CD14-positive monocyte (primary cell): ENCODE data around the gene FOXN4. TPM values are rescaled to one million over a fixed set of nuclear protein-coding genes. Genes with fewer than 3 reads are reported as not detected.

ENCODE experiments used
- DNase-seq, 3 donors: peaks; one replicate each; pipeline ENCODE4 v3.0.0-alpha.2; 2011 to 2022
- H2AFZ ChIP-seq: 2 replicates; pipeline ENCODE4 v1.6.0; 2012; ENCODE audit warnings: mild to moderate bottlenecking, low read depth, low read length, inconsistent platforms; ENCODE audit not compliant: insufficient read depth, poor library complexity, severe bottlenecking
- H3K27ac ChIP-seq, 2 donors: 1 replicate in 1 of 2; 2 replicates in 1 of 2; pipeline ENCODE4 v1.5.1; 2012 to 2013; ENCODE audit warnings: low read length in 2 of 2, control low read depth in 1 of 2, inconsistent platforms in 1 of 2, low read depth in 1 of 2, mild to moderate bottlenecking in 1 of 2
- H3K27me3 ChIP-seq, 2 donors: one replicate each; pipeline versions ENCODE4 v1.6.0 to v1.6.1; 2011 to 2013; ENCODE audit warnings: low read length in 2 of 2; ENCODE audit not compliant: control insufficient read depth in 2 of 2, insufficient read depth in 2 of 2
- H3K36me3 ChIP-seq, 2 donors: replicated peaks in 1 of 2; 1 replicate in 1 of 2; 2 replicates in 1 of 2; pipeline versions ENCODE4 v1.5.1 to v1.6.1; 2012 to 2013; ENCODE audit warnings: low read length in 2 of 2, control low read depth in 1 of 2, inconsistent platforms in 1 of 2, mild to moderate bottlenecking in 1 of 2; ENCODE audit not compliant: insufficient read depth in 2 of 2, control insufficient read depth in 1 of 2
- H3K4me1 ChIP-seq, 2 donors: 1 replicate in 1 of 2; 2 replicates in 1 of 2; pipeline versions ENCODE4 v1.5.1 to v1.6.1; 2012 to 2013; ENCODE audit warnings: low read length in 2 of 2, control low read depth in 1 of 2, inconsistent platforms in 1 of 2, mild to moderate bottlenecking in 1 of 2, moderate library complexity in 1 of 2; ENCODE audit not compliant: insufficient read depth in 2 of 2, control insufficient read depth in 1 of 2
- H3K4me2 ChIP-seq: replicated peaks from 2 replicates; pipeline ENCODE3; 2012; ENCODE audit warnings: low read length, moderate library complexity, mild to moderate bottlenecking; ENCODE audit not compliant: poor library complexity, severe bottlenecking; ENCODE audit errors: extremely low read depth
- H3K4me3 ChIP-seq, 3 experiments: fragments of 200-600 bp in 1 of 3; sonication (generic) in 1 of 3; replicated peaks in 1 of 3; 1 replicate in 2 of 3; 2 replicates in 1 of 3; pipeline ENCODE4 v1.5.1; 2011 to 2013; ENCODE audit warnings: low read length in 3 of 3, mild to moderate bottlenecking in 3 of 3, control low read depth in 2 of 3, low read depth in 2 of 3, inconsistent platforms in 1 of 3, moderate library complexity in 1 of 3
- H3K79me2 ChIP-seq: 2 replicates; pipeline ENCODE4 v1.6.0; 2012; ENCODE audit warnings: mild to moderate bottlenecking, control low read depth, inconsistent platforms, low read length, moderate library complexity; ENCODE audit not compliant: insufficient read depth
- H3K9ac ChIP-seq: 2 replicates; pipeline ENCODE4 v1.6.0; 2017; ENCODE audit warnings: low read length, mild to moderate bottlenecking; ENCODE audit not compliant: insufficient read depth, poor library complexity, severe bottlenecking
- H3K9me3 ChIP-seq, 2 donors: replicated peaks in 1 of 2; 1 replicate in 1 of 2; 2 replicates in 1 of 2; pipeline versions ENCODE4 v1.5.1 to v1.6.1; 2012 to 2013; ENCODE audit warnings: low read length in 2 of 2, control low read depth in 1 of 2; ENCODE audit not compliant: control insufficient read depth in 1 of 2, insufficient read depth in 1 of 2
- H4K20me1 ChIP-seq: 2 replicates; pipeline ENCODE4 v1.6.0; 2012; ENCODE audit warnings: mild to moderate bottlenecking, low read length, control low read depth, moderate library complexity; ENCODE audit not compliant: insufficient read depth
- H3K27ac Mint-ChIP-seq, 7 donors: one replicate each; pipeline ENCODE4 v1.8.0; 2020; ENCODE audit warnings: mild to moderate bottlenecking in 7 of 7, mixed read lengths in 7 of 7, moderate library complexity in 6 of 7, inconsistent platforms in 2 of 7
- H3K27me3 Mint-ChIP-seq, 3 donors: one replicate each; pipeline ENCODE4 v1.8.0; 2021 to 2022; ENCODE audit warnings: low read depth in 3 of 3, mild to moderate bottlenecking in 3 of 3, mixed read lengths in 3 of 3, moderate library complexity in 3 of 3, inconsistent platforms in 1 of 3
- H3K36me3 Mint-ChIP-seq, 2 donors: one replicate each; pipeline ENCODE4 v1.8.0; 2020; ENCODE audit warnings: mixed read lengths in 2 of 2, inconsistent platforms in 1 of 2, mild to moderate bottlenecking in 1 of 2
- H3K4me1 Mint-ChIP-seq: one replicate; pipeline ENCODE4 v1.8.0; 2020; ENCODE audit warnings: mild to moderate bottlenecking, mixed read lengths
- H3K4me3 Mint-ChIP-seq, 2 donors: one replicate each; pipeline ENCODE4 v1.8.0; 2020; ENCODE audit warnings: mild to moderate bottlenecking in 2 of 2, mixed read lengths in 2 of 2, moderate library complexity in 1 of 2
- H3K9me3 Mint-ChIP-seq, 7 donors: one replicate each; pipeline ENCODE4 v1.8.0; 2020 to 2022; ENCODE audit warnings: mixed read lengths in 7 of 7, mild to moderate bottlenecking in 6 of 7, moderate library complexity in 6 of 7, inconsistent platforms in 2 of 7
- WGBS: methylation state at CpG from one replicate; pipeline ENCODE4 v1.1.5; 2013; ENCODE audit warnings: missing lambda C conversion rate; ENCODE audit not compliant: insufficient coverage; 5-methylcytosine and 5-hydroxymethylcytosine counted together
- intact Hi-C, 2 donors: fragments of 100-400 bp; cut with micrococcal nuclease; formaldehyde crosslinking; loops; one replicate each; pipeline versions ENCODE4 v1.15.0 to v1.15.1; 2023
- polyA plus RNA-seq, 3 donors: library from polyadenylated mRNA; depleted of rRNA in 1 of 3; unstranded in 2 of 3; stranded (reverse) in 1 of 3; fragments of 300-500 nt in 2 of 3; fragments of >200 nt in 1 of 3; fragmentation: Illumina TruSeq in 2 of 3; gene quantifications; 1 replicate in 2 of 3; 2 replicates in 1 of 3; pipeline ENCODE4 v1.2.3, GENCODE V29; 2012 to 2021
- TF ChIP-seq, protein P1 (sequence below): fragments of 200-600 bp; IDR thresholded peaks from one replicate; pipeline ENCODE4 v1.8.0; 2022; ENCODE audit warnings: antibody characterized with exemption, mild to moderate bottlenecking

FOXN4 gene
- polyA plus RNA-seq, 3 donors = not detected

DNA sequence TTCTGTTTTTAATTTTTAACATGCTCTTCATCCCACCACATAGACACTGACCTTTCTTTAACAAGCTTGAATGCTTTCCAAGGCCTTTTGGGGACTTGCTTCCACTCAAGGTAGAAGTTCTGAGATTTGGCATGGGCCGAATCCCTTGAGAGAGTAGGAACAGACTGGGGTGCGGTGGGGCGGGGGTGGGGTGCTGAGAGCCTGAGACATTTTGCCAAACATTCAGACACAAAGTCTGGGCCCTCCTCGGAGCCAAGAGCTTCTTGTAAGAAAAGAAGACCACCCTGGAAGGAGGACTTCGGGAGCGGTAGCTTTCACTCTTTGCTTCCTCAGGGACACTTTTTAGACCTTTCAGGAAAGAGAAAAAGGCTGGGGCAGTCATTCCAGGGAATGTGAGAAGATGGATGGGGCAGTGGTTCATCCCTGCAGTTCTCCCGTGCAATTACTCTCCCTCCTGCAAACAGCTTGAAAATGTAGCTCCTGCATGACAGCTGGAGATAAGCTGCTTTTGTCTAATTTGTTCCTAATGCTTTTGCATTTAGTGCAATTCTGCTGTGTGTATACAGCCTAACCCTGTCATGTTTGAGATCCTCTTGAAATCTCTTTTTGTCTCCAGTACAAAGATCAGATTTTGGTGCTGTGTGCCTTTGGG is 22.3 kb upstream of the FOXN4 start:
- H3K9ac ChIP-seq = peak overlapping the region; percentile 4
- WGBS = 88% methylated on average over 3 of the region's 7 CpGs
- H3K4me2 ChIP-seq = no peak overlapping the region
- TF ChIP-seq, protein P1, sequence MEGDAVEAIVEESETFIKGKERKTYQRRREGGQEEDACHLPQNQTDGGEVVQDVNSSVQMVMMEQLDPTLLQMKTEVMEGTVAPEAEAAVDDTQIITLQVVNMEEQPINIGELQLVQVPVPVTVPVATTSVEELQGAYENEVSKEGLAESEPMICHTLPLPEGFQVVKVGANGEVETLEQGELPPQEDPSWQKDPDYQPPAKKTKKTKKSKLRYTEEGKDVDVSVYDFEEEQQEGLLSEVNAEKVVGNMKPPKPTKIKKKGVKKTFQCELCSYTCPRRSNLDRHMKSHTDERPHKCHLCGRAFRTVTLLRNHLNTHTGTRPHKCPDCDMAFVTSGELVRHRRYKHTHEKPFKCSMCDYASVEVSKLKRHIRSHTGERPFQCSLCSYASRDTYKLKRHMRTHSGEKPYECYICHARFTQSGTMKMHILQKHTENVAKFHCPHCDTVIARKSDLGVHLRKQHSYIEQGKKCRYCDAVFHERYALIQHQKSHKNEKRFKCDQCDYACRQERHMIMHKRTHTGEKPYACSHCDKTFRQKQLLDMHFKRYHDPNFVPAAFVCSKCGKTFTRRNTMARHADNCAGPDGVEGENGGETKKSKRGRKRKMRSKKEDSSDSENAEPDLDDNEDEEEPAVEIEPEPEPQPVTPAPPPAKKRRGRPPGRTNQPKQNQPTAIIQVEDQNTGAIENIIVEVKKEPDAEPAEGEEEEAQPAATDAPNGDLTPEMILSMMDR = no peak
- Mint-ChIP-seq H3K27me3 (peaks cover 4 to 12% (median 11%) of the 10 kb centered on the region in 3 donors), H3K27ac (no peak overlapping the region), H3K4me3 (no peak overlapping the region), H3K9me3 (peaks cover 0 to 5% (median 0%) of the 10 kb centered on the region in 7 donors), H3K36me3 (no peaks in the 10 kb centered on the region), H3K4me1 (peaks cover 3% of the 10 kb centered on the region)
- no peaks in the 10 kb centered on the region for H3K4me1 ChIP-seq
- H3K27ac ChIP-seq = no peak overlapping the region
- no peak overlapping the region for H3K4me3 ChIP-seq
- no peak for DNase-seq
- H3K9me3 ChIP-seq = no peaks in the 10 kb centered on the region
- H4K20me1 ChIP-seq = no peaks in the 10 kb centered on the region
- intact Hi-C loops = no loop called here
- no peak overlapping the region for H2AFZ ChIP-seq
- H3K79me2 ChIP-seq = no peaks in the 10 kb centered on the region
- H3K36me3 ChIP-seq = no peaks in the 10 kb centered on the region
- no peaks in the 10 kb centered on the region for H3K27me3 ChIP-seq

DNA sequence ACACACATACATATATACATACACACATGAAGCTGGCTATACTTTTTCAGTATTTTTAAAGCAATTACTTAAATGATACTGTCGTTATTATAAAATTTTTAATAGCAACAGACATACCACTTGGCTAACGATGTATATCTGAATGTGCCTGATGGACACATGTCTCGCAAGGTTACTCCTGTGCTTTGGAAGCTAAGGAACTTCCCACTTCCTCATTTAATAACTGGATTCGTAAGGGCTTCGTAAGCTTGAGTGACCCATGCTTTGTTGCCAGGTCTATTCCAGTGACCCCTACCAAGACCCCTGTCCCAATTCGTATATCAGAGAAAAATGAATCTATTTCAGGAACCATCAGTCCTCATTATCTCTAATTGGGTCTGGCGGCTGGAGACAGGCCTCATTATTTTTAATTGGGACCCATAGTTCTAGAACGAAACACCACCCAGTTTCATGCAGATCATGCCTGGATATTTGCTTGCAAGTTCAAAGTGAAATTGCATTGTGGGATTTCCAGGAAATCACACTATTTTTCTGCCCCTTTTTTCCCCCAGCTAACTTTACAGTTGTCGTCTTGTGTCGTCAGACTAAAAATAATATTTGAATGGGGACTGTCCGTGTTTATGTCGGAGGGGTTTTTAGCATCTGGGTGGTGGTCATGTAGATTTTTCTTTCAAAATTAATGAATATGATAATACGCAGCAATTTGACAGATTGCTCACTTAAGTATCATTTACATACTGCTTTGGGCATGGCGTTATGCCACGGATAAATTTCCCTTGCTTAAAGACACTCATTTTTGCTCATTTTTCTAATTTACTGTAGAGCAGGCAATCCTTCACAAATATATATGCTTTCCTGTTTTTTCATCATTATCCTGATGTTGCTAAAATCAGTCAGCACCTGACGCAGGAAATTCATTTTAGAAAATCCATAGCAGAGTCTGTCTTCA is 21.5 kb upstream of the FOXN4 start:
- H3K27me3 Mint-ChIP-seq = peaks cover 8% of the 10 kb centered on the region in 3 donors

More for the DNA sequence above, 21.5 kb upstream of the FOXN4 start:
- TF ChIP-seq, protein P1 = no peak
- H3K4me1 ChIP-seq = no peaks in the 10 kb centered on the region
- H3K36me3 Mint-ChIP-seq = no peaks in the 10 kb centered on the region
- peak overlapping the region; percentile 4 for H3K9ac ChIP-seq
- H3K27me3 ChIP-seq = no peaks in the 10 kb centered on the region
- H3K9me3 Mint-ChIP-seq = peaks cover 0 to 5% (median 0%) of the 10 kb centered on the region in 7 donors
- no peak overlapping the region for H3K4me2 ChIP-seq
- 88% methylated on average over 9 of the region's 16 CpGs for WGBS
- no peak overlapping the region for H3K4me3 Mint-ChIP-seq
- intact Hi-C loops = no loop called here
- no peak for DNase-seq
- H3K27ac Mint-ChIP-seq = no peak overlapping the region
- H3K27ac ChIP-seq = no peak overlapping the region
- no peaks in the 10 kb centered on the region for H3K79me2 ChIP-seq
- no peaks in the 10 kb centered on the region for H3K9me3 ChIP-seq
- H3K4me3 ChIP-seq = no peak overlapping the region
- H2AFZ ChIP-seq = no peak overlapping the region
- no peaks in the 10 kb centered on the region for H4K20me1 ChIP-seq
- no peaks in the 10 kb centered on the region for H3K36me3 ChIP-seq
- H3K4me1 Mint-ChIP-seq = peaks cover 3% of the 10 kb centered on the region
